Breast epithelium (tissue), 4 donors: ENCODE measurements around the gene DNAAF6. TPM values are rescaled to one million over a fixed set of nuclear protein-coding genes. Genes with fewer than 3 reads are reported as not detected.
"Not testable (repeated sequence)": the region's sequence is repeated elsewhere in the genome, so short reads cannot be mapped to it uniquely, and the experiment has no call there.

Source experiments
- DNase-seq, 2 donors: peaks; one replicate each; pipeline ENCODE4 v3.0.0-alpha.2; 2019; ENCODE audit warnings: low spot score in 2 of 2
- H3K27ac ChIP-seq, 2 donors: fragments of 200-600 bp; sonication (generic) in 1 of 2; one replicate each; pipeline ENCODE4 v1.5.1; 2016 to 2019; ENCODE audit warnings: mild to moderate bottlenecking in 1 of 2
- H3K27me3 ChIP-seq, 2 donors: fragments of 200-600 bp; sonication (generic) in 1 of 2; one replicate each; pipeline versions ENCODE4 v1.5.1 to v1.6.0; 2017 to 2019; ENCODE audit warnings: control low read depth in 1 of 2, mild to moderate bottlenecking in 1 of 2
- H3K36me3 ChIP-seq: fragments of 200-600 bp; one replicate; pipeline ENCODE4 v1.5.1; 2019
- H3K4me1 ChIP-seq, 2 donors: fragments of 200-600 bp; sonication (generic); one replicate each; pipeline ENCODE4 v1.5.1; 2016 to 2019; ENCODE audit warnings: control low read depth in 1 of 2
- H3K4me3 ChIP-seq, 3 donors: fragments of 200-600 bp; sonication (generic); 1 replicate in 2 of 3; 2 replicates in 1 of 3; pipeline ENCODE4 v1.5.1; 2016 to 2019; ENCODE audit warnings: mild to moderate bottlenecking in 3 of 3, moderate library complexity in 2 of 3
- H3K9me3 ChIP-seq, 2 donors: fragments of 200-600 bp; sonication (generic) in 1 of 2; one replicate each; pipeline ENCODE4 v1.5.1; 2016 to 2019; ENCODE audit warnings: control low read depth in 1 of 2
- CTCF ChIP-seq, 3 donors: fragments of 450-650 bp; IDR thresholded peaks; one replicate each; pipeline ENCODE4 v1.5.1; 2016 to 2017; ENCODE audit warnings: antibody characterized with exemption in 3 of 3, mild to moderate bottlenecking in 3 of 3, moderate library complexity in 3 of 3
- POLR2A ChIP-seq: fragments of 450-650 bp; IDR thresholded peaks from one replicate; pipeline ENCODE4 v1.6.1; 2016; ENCODE audit warnings: antibody characterized with exemption, mild to moderate bottlenecking, moderate library complexity
- POLR2AphosphoS5 ChIP-seq, 3 donors: sonication (generic); formaldehyde crosslinking; IDR thresholded peaks; one replicate each; pipeline ENCODE4 v1.6.1; 2017; ENCODE audit warnings: antibody characterized with exemption in 3 of 3
- intact Hi-C: fragments of 100-400 bp; cut with DNase I; formaldehyde crosslinking; loops from one replicate; pipeline ENCODE4 v1.15.1; 2023; ENCODE audit warnings: low total_unique reads
- total RNA-seq, 3 donors: library from RNA; depleted of rRNA; stranded (reverse); fragments of >200 nt; gene quantifications; one replicate each; pipeline ENCODE4 v1.1.0, GENCODE V29; 2016

DNAAF6 gene
- total RNA-seq, 3 donors from 2014 or later, result not detected

- Histone ChIP-seq H3K4me1 (no peaks in the 10 kb centered on the region), H3K4me3 (no peak overlapping the region), H3K36me3 (no peaks in the 10 kb centered on the region), H3K9me3 (no peaks in the 10 kb centered on the region), H3K27ac (no peak overlapping the region), H3K27me3 (peaks cover 0 to 3% of the 10 kb centered on the region in 2 donors)
- TF ChIP-seq POLR2A, result no peak
- no peak for TF ChIP-seq CTCF (IDR thresholded peaks at IDR 0.05)
- no peak for TF ChIP-seq POLR2AphosphoS5 (IDR thresholded peaks at IDR 0.05)
- intact Hi-C loops, result no loop called here
- DNase-seq, result no peak
These were observed 34.9 kb upstream of the DNAAF6 start for GRCh38 chrX:107171369-107172102.

- no peaks in the 10 kb centered on the region for H3K36me3 ChIP-seq
- no peaks in the 10 kb centered on the region for H3K4me1 ChIP-seq
- intact Hi-C loops, result no loop called here
- H3K27ac ChIP-seq, result no peak overlapping the region
- no peaks in the 10 kb centered on the region for H3K9me3 ChIP-seq
- no peak overlapping the region for H3K4me3 ChIP-seq
- DNase-seq, result no peak
- peaks cover 0 to 10% of the 10 kb centered on the region in 2 donors for H3K27me3 ChIP-seq
- TF ChIP-seq POLR2AphosphoS5 (IDR thresholded peaks at IDR 0.05) (no peak), POLR2A (no peak), CTCF (IDR thresholded peaks at IDR 0.05) (no peak)
These were observed 9.1 kb upstream of the DNAAF6 start for GRCh38 chrX:107197319-107197718.

- peaks cover 0 to 13% of the 10 kb centered on the region in 2 donors for H3K27me3 ChIP-seq
- H3K27ac ChIP-seq, H3K9me3 ChIP-seq, H3K4me1 ChIP-seq, H3K36me3 ChIP-seq, intact Hi-C loops, DNase-seq, H3K4me3 ChIP-seq: not testable (repeated sequence)
These were observed 8.3 kb upstream of the DNAAF6 start for GRCh38 chrX:107198074-107198473.

- Histone ChIP-seq H3K36me3 (no peaks in the 10 kb centered on the region), H3K27me3 (peaks cover 0 to 21% of the 10 kb centered on the region in 2 donors), H3K4me1 (no peaks in the 10 kb centered on the region), H3K9me3 (no peaks in the 10 kb centered on the region), H3K4me3 (no peak overlapping the region), H3K27ac (no peak overlapping the region)
- intact Hi-C loops, result no loop called here
- no peak for DNase-seq
- TF ChIP-seq CTCF (IDR thresholded peaks at IDR 0.05) (no peak), POLR2AphosphoS5 (IDR thresholded peaks at IDR 0.05) (no peak), POLR2A (no peak)
These were observed 6.9 kb upstream of the DNAAF6 start for GRCh38 chrX:107199491-107199890.

- Histone ChIP-seq H3K9me3 (no peaks in the 10 kb centered on the region), H3K4me1 (no peaks in the 10 kb centered on the region), H3K36me3 (no peaks in the 10 kb centered on the region), H3K27ac (no peak overlapping the region), H3K4me3 (no peak overlapping the region), H3K27me3 (peaks cover 0 to 24% of the 10 kb centered on the region in 2 donors)
- TF ChIP-seq POLR2A (no peak), POLR2AphosphoS5 (IDR thresholded peaks at IDR 0.05) (no peak), CTCF (IDR thresholded peaks at IDR 0.05) (no peak)
- intact Hi-C loops, result no loop called here
- DNase-seq, result no peak
These were observed 2.3 kb upstream of the DNAAF6 start for GRCh38 chrX:107204068-107204605.
